ENCODE results near the gene CARHSP1. TPM values are rescaled to one million over a fixed set of nuclear protein-coding genes. Genes with fewer than 3 reads are reported as not detected.

CARHSP1 gene
- total RNA-seq, 1 donor from 2014 or later, result 237 TPM

DNA sequence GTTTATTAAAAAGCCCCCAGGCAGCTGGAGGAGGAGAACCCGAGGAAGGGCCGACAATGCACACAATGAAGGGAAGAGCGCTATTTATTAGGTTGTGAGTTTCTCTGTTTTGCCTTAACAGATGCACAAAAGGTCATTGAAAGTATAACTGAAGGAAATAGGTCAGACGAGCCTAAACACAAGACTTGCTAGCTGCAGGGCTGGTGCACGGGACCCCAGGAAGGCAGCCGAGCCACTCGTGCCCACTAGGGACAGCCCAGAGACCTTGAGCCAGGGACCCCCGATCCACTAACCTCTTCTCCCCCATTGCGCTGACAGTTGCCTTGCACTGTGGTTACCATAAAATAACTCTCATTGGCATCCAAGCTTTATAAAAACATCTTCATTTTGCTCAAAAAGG lies 24.6 kb upstream of the CARHSP1 start:
- TF ChIP-seq, protein P1, sequence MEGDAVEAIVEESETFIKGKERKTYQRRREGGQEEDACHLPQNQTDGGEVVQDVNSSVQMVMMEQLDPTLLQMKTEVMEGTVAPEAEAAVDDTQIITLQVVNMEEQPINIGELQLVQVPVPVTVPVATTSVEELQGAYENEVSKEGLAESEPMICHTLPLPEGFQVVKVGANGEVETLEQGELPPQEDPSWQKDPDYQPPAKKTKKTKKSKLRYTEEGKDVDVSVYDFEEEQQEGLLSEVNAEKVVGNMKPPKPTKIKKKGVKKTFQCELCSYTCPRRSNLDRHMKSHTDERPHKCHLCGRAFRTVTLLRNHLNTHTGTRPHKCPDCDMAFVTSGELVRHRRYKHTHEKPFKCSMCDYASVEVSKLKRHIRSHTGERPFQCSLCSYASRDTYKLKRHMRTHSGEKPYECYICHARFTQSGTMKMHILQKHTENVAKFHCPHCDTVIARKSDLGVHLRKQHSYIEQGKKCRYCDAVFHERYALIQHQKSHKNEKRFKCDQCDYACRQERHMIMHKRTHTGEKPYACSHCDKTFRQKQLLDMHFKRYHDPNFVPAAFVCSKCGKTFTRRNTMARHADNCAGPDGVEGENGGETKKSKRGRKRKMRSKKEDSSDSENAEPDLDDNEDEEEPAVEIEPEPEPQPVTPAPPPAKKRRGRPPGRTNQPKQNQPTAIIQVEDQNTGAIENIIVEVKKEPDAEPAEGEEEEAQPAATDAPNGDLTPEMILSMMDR (conservative IDR thresholded peaks at IDR 0.05; ENCODE audit: low read depth, low read length), result no peak
- H3K4me3 ChIP-seq (ENCODE audit: low read depth, low read length), result no peak overlapping the region
- no peak for DNase-seq (ENCODE audit: low read depth)

DNA sequence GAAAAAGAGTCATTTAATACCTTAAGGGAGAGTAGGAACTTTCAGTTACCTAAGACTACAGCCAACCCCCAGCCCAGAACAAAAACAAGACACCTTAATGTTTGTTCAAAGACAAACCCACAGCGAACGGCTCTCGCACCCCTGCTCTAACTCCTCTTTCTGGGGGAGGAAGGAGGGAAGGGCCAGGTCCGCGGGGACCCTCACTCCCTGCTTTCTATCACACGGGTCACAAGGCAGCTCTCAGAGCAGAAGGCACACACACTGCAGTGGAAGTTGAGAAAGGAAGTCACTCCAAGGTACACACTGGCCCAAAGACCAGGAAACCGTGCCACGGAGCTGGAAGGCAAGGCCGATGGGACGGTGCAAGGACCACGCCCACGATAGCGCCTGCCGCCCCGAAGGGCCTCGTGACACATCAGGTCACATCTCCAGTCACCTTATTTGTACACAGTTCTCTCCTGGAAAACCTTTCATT lies 23.3 kb upstream of the CARHSP1 start:
- H3K4me3 ChIP-seq (ENCODE audit: low read depth, low read length), result no peak overlapping the region
- TF ChIP-seq, protein P1 (conservative IDR thresholded peaks at IDR 0.05; ENCODE audit: low read depth, low read length), result no peak
- DNase-seq (ENCODE audit: low read depth), result no peak

DNA sequence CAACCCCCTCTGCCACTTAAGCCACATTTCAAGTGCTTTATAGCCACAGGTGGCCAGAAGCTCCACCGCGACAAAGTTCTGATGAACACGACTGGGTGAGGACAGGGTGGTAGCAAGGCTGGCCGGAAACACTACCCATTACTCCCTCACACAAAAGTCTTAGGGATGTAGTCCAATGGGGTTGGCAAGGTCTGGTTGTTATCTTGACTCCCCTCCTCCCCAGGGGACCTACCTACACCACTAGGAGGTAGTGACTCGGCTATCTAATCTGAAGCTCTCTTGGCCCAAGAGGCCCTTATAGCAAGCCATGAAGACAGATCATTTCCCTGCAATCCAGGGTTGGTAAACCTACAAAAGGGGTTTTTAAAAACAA lies 21.7 kb upstream of the CARHSP1 start:
- no peak overlapping the region for H3K4me3 ChIP-seq (ENCODE audit: low read depth, low read length)
- TF ChIP-seq, protein P1 (conservative IDR thresholded peaks at IDR 0.05; ENCODE audit: low read depth, low read length), result no peak
- no peak for DNase-seq (ENCODE audit: low read depth)

DNA sequence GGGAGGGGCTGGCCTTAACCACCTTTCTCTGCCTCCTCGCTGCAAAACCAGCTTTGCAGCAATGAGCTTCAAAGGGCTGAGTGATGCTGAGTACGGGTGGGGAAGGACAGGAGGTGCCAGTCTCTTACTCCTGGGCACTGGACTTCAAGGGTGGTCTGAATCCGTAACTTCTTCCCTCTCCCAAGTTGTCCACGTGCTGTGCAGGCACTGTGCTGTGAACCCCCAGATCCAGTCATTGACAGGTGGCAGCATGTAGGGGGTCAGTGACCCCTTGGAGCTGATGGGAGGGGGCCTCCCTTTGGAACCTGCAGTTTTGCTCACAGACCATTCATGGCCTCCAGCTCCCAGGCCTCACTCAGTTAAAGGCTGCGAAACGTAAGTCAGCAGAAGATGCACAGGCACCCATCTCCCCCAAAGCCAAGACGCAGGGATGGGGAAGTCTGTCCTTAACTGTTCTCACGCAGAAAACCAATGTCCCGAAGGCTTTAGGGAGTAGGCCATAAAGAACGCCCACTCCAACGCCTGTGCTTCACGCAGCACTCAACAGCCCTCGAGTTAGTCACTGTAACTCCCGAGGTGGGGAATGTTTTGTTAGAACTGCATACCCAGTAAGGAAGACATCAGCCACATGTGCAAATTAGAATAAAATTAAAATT lies 21.2 kb upstream of the CARHSP1 start:
- no peak overlapping the region for H3K4me3 ChIP-seq (ENCODE audit: low read depth, low read length)
- TF ChIP-seq, protein P1 (conservative IDR thresholded peaks at IDR 0.05; ENCODE audit: low read depth, low read length), result no peak
- DNase-seq (ENCODE audit: low read depth), result no peak

DNA sequence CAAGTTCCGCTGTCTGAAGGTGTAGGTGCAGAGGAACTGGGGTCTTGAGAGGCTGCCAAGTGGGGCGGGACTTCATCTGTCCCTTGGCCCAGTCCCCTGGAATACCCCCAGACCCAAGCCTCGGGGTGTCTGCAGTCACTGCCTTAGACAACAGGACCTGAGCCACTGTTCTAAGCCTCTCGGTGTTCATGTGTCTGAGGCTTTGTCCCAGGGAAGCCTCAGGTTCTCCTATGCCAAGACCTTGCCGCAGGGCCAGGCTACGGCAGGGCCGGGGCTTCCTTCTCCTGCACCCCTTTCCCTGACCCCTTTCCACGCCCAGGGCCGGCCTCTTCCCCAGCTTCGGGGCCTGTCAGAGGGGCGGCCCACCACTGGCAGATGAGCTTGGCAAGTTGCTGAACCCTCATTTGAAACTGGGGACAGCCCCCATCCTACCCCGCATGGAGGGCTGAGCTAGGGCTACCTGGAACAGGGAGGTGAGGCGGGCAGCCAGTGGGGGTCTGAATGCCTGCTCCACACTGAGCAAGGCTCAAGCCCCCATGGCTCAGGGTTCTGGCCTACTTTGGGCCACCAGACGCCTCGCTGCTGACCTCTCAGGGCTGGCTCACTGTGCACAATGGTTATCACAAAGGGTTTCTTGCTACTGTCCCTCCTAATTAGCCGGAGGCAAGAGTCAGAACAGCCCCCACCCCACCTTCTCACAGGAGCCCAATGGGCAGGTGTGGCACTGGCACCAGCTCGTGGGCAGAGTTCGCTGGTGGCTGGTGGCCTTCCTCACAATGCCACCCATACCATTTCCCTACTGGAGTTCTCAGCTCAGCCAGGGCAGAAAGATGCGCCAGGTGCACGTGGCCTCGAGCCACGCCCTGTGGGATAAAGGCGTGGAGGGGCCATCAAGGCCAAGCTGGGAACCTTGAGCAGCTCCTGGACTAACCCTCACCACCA lies 20.4 kb upstream of the CARHSP1 start:
- TF ChIP-seq, protein P1 (conservative IDR thresholded peaks at IDR 0.05; ENCODE audit: low read depth, low read length), result no peak
- DNase-seq (ENCODE audit: low read depth), result no peak
- H3K4me3 ChIP-seq (ENCODE audit: low read depth, low read length), result no peak overlapping the region

DNA sequence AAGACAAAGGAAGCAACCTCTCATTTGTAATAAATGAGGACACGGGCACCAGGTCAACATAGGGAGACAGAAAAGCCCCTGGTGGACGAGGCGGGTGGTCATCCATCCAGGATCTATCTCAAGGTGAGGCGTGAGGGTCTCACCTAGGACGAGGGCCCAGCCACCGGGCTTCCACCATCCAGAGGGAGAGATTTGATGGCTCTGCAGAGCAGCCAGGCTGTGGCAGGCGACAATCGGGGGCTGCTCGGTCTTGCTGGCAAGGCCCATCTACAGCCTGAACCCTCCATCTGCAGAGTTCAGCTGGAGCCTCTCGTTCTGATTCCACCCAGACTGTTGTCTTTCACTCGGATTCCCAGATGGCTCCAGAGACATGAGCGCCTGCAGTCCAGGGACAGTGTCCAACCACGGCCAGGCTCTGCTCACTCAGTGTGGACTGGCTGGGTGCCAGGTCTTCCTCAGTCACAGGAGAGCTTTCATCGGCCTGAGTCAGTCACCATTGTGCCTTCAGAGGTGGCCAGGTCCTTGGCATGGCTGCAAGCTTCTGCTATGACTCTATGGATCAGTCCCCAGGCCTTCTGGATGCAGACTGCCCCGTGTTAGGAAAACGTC lies 19.2 kb upstream of the CARHSP1 start:
- H3K4me3 ChIP-seq (ENCODE audit: low read depth, low read length), result no peak overlapping the region
- no peak for DNase-seq (ENCODE audit: low read depth)
- TF ChIP-seq, protein P1 (conservative IDR thresholded peaks at IDR 0.05; ENCODE audit: low read depth, low read length), result no peak
